Measurements from ENCODE around the gene PPM1N.

Gene PPM1N

DNA sequence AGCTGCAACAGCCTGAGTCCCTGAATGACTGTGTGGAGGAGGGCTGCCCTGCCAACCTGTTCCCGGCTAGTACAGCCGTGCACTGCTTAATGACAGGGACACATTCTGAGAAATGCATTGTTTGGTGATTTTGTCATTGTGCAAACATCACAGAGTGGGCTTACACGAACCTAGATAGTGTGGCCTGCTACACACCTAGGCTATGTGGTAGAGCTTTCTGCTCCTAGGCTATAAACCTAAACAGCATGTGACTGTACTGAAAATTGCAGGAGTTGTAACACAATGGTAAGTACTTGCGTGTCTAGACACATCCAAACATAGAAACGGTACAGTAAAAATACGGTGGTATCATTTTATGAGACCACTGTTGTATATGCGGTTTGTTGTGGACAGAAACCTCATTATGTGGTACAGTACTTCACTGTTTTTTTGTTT, 44.0 kb downstream of the PPM1N start:
- DNase-seq: no peak

DNA sequence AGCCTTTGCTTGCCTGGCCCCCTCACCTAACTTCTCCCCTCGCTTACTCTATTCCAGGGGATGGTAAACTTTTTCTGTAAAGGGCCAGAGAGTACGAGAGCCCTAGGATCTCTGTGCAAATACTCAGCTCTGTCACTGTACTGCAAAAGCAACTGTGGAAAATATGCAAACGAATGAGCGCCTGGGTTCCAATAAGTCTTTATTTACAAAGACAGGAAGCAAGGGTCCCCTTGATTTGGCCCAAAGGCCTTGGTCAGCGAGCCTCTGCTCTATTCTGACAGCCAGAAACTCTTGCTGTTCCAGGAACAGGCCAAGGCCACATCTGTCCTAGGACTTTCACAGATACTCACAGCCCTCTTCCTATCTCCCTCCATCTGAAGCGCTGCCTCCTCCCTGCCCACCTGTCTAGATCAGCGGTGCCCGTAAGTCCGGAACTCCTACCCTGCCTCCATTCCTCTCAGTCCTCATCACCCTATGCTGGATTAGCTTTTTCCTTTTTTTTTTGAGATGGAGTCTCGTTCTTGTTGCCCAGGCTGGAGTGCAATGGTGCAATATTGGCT, 49.0 kb downstream of the PPM1N start:
- no peak for DNase-seq

DNA sequence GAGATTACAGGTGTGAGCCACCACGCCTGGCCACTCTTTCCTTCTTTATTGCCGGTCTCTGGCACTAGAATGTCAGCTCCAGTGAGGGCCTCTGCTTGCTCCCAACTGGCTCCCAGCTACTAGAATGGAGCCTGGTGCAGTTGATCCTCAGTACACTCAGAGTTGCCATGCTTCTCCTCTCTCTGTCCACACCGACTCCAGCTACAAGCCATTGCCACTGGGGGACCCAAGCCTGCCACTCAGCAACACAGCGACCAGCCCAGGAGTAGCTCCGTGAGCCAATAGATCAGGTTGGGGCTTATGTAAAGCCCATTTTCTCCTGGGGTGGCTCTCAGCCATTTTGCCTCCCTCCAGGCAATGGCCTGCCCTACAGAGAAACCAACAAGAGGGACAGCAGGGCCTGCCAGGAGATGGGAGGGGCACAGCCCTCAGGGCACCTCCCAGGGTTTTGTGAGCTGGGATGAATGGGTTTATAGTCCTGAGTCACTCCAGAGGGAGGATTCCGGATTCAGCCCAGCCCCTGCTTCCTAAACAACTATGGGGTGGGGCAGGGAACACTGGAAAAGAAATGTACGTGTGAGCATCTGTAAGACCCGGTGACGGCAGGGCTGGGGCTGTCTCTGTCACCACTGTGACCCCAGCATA, 49.8 kb downstream of the PPM1N start:
- no peak for DNase-seq

Measured in NCI-H1092 treated with DMSO at 0.1 percent for 48 hours (cell line).